GM23338 (cell line): ENCODE results near the gene MAOA. TPM values are rescaled to one million over a fixed set of nuclear protein-coding genes. Genes with fewer than 3 reads are reported as not detected.

Experiments
- ATAC-seq: fragments of 200-7000 bp; cut with Tn5 transposase; 3 replicates; pipeline ENCODE4 v1.9.1; 2020
- DNase-seq: peaks from one replicate; pipeline ENCODE4 v3.0.0-alpha.2; 2015; ENCODE audit warnings: low spot score
- H2AFZ ChIP-seq: fragments of 200-600 bp; sonication (generic); 2 replicates; pipeline ENCODE4 v1.8.0; 2016; ENCODE audit warnings: antibody characterized with exemption, mild to moderate bottlenecking, moderate library complexity
- H3F3A ChIP-seq: fragments of 200-600 bp; sonication (generic); replicated peaks from 2 replicates; pipeline ENCODE4 v1.8.0; 2017; ENCODE audit warnings: antibody characterized with exemption, mixed run types, low read depth
- H3K27ac ChIP-seq: fragments of 200-600 bp; sonication (generic); 2 replicates; pipeline ENCODE4 v1.6.1; 2016; ENCODE audit warnings: low read depth
- H3K27me3 ChIP-seq: fragments of 200-600 bp; sonication (generic); 2 replicates; pipeline ENCODE4 v1.8.0; 2016; ENCODE audit warnings: mild to moderate bottlenecking, mixed run types, moderate library complexity; ENCODE audit not compliant: insufficient read depth
- H3K36me3 ChIP-seq: fragments of 200-600 bp; sonication (generic); 2 replicates; pipeline ENCODE4 v1.8.0; 2016; ENCODE audit warnings: mild to moderate bottlenecking; ENCODE audit not compliant: insufficient read depth
- H3K4me1 ChIP-seq: fragments of 200-600 bp; sonication (generic); 2 replicates; pipeline ENCODE4 v1.8.0; 2016; ENCODE audit warnings: mild to moderate bottlenecking, moderate library complexity; ENCODE audit not compliant: insufficient read depth
- H3K4me2 ChIP-seq: fragments of 200-600 bp; sonication (generic); 2 replicates; pipeline ENCODE4 v1.7.1; 2017; ENCODE audit warnings: mixed run types
- H3K4me3 ChIP-seq: fragments of 200-600 bp; sonication (generic); 2 replicates; pipeline ENCODE4 v1.6.1; 2016; ENCODE audit warnings: mixed run types
- H3K79me2 ChIP-seq: fragments of 200-600 bp; sonication (generic); replicated peaks from 2 replicates; pipeline ENCODE4 v1.8.0; 2017; ENCODE audit warnings: mild to moderate bottlenecking; ENCODE audit not compliant: insufficient read depth
- H3K9me2 ChIP-seq: fragments of 200-600 bp; sonication (generic); 2 replicates; pipeline ENCODE4 v1.8.0; 2017; ENCODE audit not compliant: insufficient read depth
- H4K20me1 ChIP-seq: fragments of 200-600 bp; sonication (generic); replicated peaks from 2 replicates; pipeline ENCODE4 v1.8.0; 2017; ENCODE audit warnings: mild to moderate bottlenecking; ENCODE audit not compliant: insufficient read depth
- H3K27ac Mint-ChIP-seq: 2 replicates; pipeline ENCODE4 v1.8.0; 2020; ENCODE audit warnings: inconsistent platforms, mild to moderate bottlenecking, moderate library complexity, mixed read lengths
- H3K27me3 Mint-ChIP-seq: 3 replicates; pipeline ENCODE4 v1.8.0; 2022; ENCODE audit warnings: low read depth, mild to moderate bottlenecking, moderate library complexity, mixed read lengths, inconsistent platforms; ENCODE audit not compliant: insufficient read depth, poor library complexity
- H3K36me3 Mint-ChIP-seq: 3 replicates; pipeline ENCODE4 v1.8.0; 2021; ENCODE audit warnings: low read depth, mild to moderate bottlenecking, inconsistent platforms, moderate library complexity, mixed read lengths
- H3K4me1 Mint-ChIP-seq: 3 replicates; pipeline ENCODE4 v1.8.0; 2020; ENCODE audit warnings: mild to moderate bottlenecking, inconsistent platforms, mixed read lengths
- H3K4me3 Mint-ChIP-seq: 3 replicates; pipeline ENCODE4 v1.8.0; 2021; ENCODE audit warnings: moderate library complexity, mild to moderate bottlenecking, inconsistent platforms, mixed read lengths
- H3K9me3 Mint-ChIP-seq: 3 replicates; pipeline ENCODE4 v1.8.0; 2020; ENCODE audit warnings: moderate library complexity, mild to moderate bottlenecking, inconsistent platforms, mixed read lengths
- CREB1 ChIP-seq: fragments of 250-450 bp; sonication (Bioruptor Pico); IDR thresholded peaks from 2 replicates; pipeline ENCODE4 v1.5.0; 2020; ENCODE audit warnings: low read depth, mild to moderate bottlenecking, moderate library complexity
- CTCF ChIP-seq, 2 experiments: fragments of 200-600 bp in 1 of 2; sonication (generic) in 1 of 2; conservative IDR thresholded peaks; 2 replicates each; pipeline versions ENCODE4 v1.5.1 to v1.6.1; 2016 to 2017; ENCODE audit warnings: antibody characterized with exemption in 2 of 2, low read depth in 2 of 2, mild to moderate bottlenecking in 2 of 2, moderate library complexity in 1 of 2
- ETS1 ChIP-seq: IDR thresholded peaks from 2 replicates; pipeline ENCODE4 v1.6.1; 2016; ENCODE audit warnings: antibody characterized with exemption
- EZH2 ChIP-seq: fragments of 200-600 bp; sonication (generic); IDR thresholded peaks from one replicate; pipeline ENCODE4 v1.8.0; 2017; ENCODE audit warnings: antibody characterized with exemption, mild to moderate bottlenecking, low read depth; ENCODE audit not compliant: unreplicated experiment
- EZH2phosphoT487 ChIP-seq: fragments of 200-600 bp; sonication (generic); IDR thresholded peaks from one replicate; pipeline ENCODE4 v1.8.1; 2018; ENCODE audit warnings: antibody characterized with exemption; ENCODE audit not compliant: unreplicated experiment
- JUNB ChIP-seq: IDR thresholded peaks from one replicate; pipeline ENCODE4 v1.6.1; 2016; ENCODE audit warnings: antibody characterized with exemption; ENCODE audit not compliant: unreplicated experiment
- NANOG ChIP-seq: IDR thresholded peaks from 2 replicates; pipeline ENCODE4 v1.6.1; 2016; ENCODE audit warnings: antibody characterized with exemption, borderline replicate concordance
- POLR2AphosphoS5 ChIP-seq: IDR thresholded peaks from 2 replicates; pipeline ENCODE4 v1.6.1; 2016; ENCODE audit warnings: antibody characterized with exemption, low read depth
- REST ChIP-seq: IDR thresholded peaks from one replicate; pipeline ENCODE4 v1.6.1; 2018; ENCODE audit warnings: antibody characterized with exemption; ENCODE audit not compliant: unreplicated experiment
- STAT1 ChIP-seq: IDR thresholded peaks from one replicate; pipeline ENCODE4 v1.6.1; 2016; ENCODE audit warnings: antibody characterized with exemption; ENCODE audit not compliant: unreplicated experiment
- ZNF114 ChIP-seq: fragments of 250-450 bp; sonication (Bioruptor Pico); IDR thresholded peaks from 2 replicates; pipeline ENCODE4 v1.5.0; 2020; ENCODE audit warnings: mild to moderate bottlenecking, moderate library complexity
- ZNF331 ChIP-seq: fragments of 250-450 bp; sonication (Bioruptor Pico); IDR thresholded peaks from 2 replicates; pipeline ENCODE4 v1.5.0; 2020; ENCODE audit warnings: low read depth, mild to moderate bottlenecking, moderate library complexity
- ZNF462 ChIP-seq: fragments of 250-450 bp; sonication (Bioruptor Pico); IDR thresholded peaks from 2 replicates; pipeline ENCODE4 v1.5.0; 2020; ENCODE audit warnings: mild to moderate bottlenecking, moderate library complexity
- polyA plus RNA-seq: library from polyadenylated mRNA; unstranded; fragments of >200 nt; fragmentation: Nextera tagmentation; extraction: Ambion mirVana; gene quantifications from 2 replicates; pipeline ENCODE4 v1.2.1, GENCODE V29; 2016
- total RNA-seq: library from RNA; depleted of rRNA; stranded (reverse); fragments of >200 nt; shearing (Covaris generic); gene quantifications from 2 replicates; pipeline ENCODE4 v1.2.3, GENCODE V29; 2014

The MAOA gene
- total and polyA plus RNA-seq, 2 experiments from 2014 or later: 3.2 to 5.2 TPM

- Histone ChIP-seq H3K27ac (no peak overlapping the region), H3F3A (no peaks in the 10 kb centered on the region), H3K27me3 (no peaks in the 10 kb centered on the region), H3K79me2 (no peaks in the 10 kb centered on the region), H3K4me1 (no peaks in the 10 kb centered on the region), H3K4me3 (no peak overlapping the region), H2AFZ (no peak overlapping the region), H3K9me2 (no peaks in the 10 kb centered on the region), H4K20me1 (no peaks in the 10 kb centered on the region), H3K4me2 (no peak overlapping the region), H3K36me3 (no peaks in the 10 kb centered on the region)
- DNase-seq: no peak
- ATAC-seq: no peak
- no peaks in the 10 kb centered on the region for H3K27me3 Mint-ChIP-seq
- H3K36me3 Mint-ChIP-seq: no peaks in the 10 kb centered on the region
- H3K9me3 Mint-ChIP-seq: no peaks in the 10 kb centered on the region
- no peak for TF ChIP-seq EZH2
- no peak for TF ChIP-seq STAT1
- TF ChIP-seq NANOG: no peak
- TF ChIP-seq CREB1 (CRISPR knock-in tag): no peak
- no peak for TF ChIP-seq ETS1
- no peak for TF ChIP-seq CTCF (conservative IDR thresholded peaks at IDR 0.05; ENCODE audit: low read depth in 2 of 2)
- no peak for TF ChIP-seq POLR2AphosphoS5
- TF ChIP-seq ZNF331: no peak
- no peak for TF ChIP-seq ZNF114 (CRISPR knock-in tag)
- no peak for TF ChIP-seq JUNB
- no peak for TF ChIP-seq ZNF462
- no peak for TF ChIP-seq REST
- no peak for TF ChIP-seq EZH2phosphoT487
- peaks cover 3% of the 10 kb centered on the region; the same call in 2 of the 3 replicates for H3K4me1 Mint-ChIP-seq
- H3K27ac Mint-ChIP-seq: no peak overlapping the region
- no peak overlapping the region for H3K4me3 Mint-ChIP-seq
Observed at GRCh38 chrX:43663173-43663572, 7.1 kb downstream of the MAOA start.
